HT-29 (cell line): Measurements from ENCODE around the gene SMIM27. TPM values are rescaled to one million over a fixed set of nuclear protein-coding genes. Genes with fewer than 3 reads are reported as not detected.
"Not testable (repeated sequence)": the region's sequence is repeated elsewhere in the genome, so short reads cannot be mapped to it uniquely, and the experiment has no call there.

Experiments
- DNase-seq: peaks from one replicate; pipeline ENCODE4 v3.0.0-alpha.2; 2015; ENCODE audit warnings: low spot score
- total RNA-seq: library from RNA; depleted of rRNA; stranded (reverse); fragments of >200 nt; shearing (Covaris generic); gene quantifications from 2 replicates; pipeline ENCODE4 v1.2.3, GENCODE V29; 2014; rRNA removed

Gene SMIM27, protein sequence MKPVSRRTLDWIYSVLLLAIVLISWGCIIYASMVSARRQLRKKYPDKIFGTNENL
- total RNA-seq: 1.9 and 3.3 TPM in 2 replicates

DNA sequence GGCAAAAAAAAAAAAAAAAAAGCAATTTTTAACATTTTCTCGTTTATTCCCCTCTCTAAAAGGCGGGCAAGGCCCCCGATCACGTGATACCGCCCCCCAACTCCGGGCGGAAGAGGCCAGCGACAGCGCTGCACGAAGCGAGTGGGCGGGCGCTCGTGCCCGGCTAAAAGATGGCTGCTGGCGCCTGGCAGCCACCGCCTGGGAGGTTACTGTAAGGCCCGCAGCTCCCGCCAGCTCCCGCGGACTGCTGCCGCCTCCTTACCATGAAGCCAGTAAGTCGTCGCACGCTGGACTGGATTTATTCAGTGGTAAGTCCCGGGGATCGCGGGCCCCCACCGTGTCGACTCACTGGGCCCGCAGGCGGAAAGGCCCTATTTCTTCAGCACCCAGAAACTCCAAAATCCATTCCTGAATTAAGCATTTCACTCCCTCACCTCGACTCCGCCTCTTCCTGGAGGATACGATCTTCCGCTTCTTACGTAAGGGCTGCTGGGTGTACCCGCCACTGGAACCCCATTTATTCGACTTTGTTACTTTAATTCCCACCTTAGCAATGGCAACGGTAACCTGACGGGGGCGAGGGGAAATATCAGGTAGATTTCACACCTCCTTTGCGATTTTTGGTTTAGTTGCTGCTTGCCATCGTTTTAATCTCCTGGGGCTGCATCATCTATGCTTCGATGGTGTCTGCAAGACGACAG, at the start of gene SMIM27, which contains the start of gene TOPORS:
TSS of gene SMIM27 (plus strand) at position 156 of the 701 bp plus-strand sequence. CDS start at position 264, 108 bp downstream.
TSS of gene TOPORS (minus strand) at position 415 of the 701 bp plus-strand sequence. CDS start at position 265, 150 bp downstream.
- DNase-seq: peak; percentile 87

- no peak for DNase-seq
These were observed 49.7 kb upstream of the SMIM27 start for GRCh38 chr9:32502464-32502863.

GRCh38 chr9:32503008-32503407, 49.1 kb upstream of the SMIM27 start:
- no peak for DNase-seq

- no peak for DNase-seq
These were observed 43.4 kb upstream of the SMIM27 start for GRCh38 chr9:32508728-32509127.

- DNase-seq: no peak
These were observed 35.9 kb upstream of the SMIM27 start for GRCh38 chr9:32516241-32516640.

DNA sequence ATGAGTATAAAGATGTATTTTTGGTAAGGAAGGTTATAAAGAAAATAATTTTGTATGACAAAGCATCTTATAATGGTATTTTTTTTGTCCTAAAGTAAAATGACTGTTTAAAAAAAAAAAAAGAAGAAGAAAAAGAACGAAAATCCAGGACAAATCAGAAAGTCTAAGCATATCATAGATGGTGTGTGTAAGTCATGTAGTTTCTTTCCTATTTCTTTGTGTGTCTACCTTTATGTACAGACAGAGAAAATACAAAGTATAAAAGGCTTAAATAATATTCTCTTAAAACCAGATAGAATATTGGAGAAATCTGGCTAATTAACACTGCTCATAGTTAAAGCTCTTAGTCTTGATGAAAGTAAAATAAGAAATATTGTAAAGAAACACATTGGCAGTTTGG, 33.9 kb upstream of the SMIM27 start:
- DNase-seq: no peak

DNA sequence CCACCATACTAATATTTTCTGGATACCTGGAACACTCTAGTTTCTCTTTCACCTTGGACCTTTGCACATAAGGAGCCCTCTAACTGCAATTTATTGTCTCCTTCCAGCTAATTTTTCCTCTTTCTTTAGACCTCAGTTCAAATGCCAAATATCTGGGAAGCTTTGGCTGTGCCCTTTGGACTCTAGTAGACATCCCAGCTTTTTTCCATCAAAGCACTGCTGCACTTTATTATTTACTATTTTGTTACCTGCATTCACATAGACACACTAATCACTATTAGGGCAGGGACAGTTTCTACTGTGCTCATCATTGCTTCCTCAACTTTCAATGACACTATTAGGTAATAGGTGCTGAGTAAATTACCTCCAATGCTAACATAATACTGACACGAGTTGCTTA, 28.2 kb upstream of the SMIM27 start:
- no peak for DNase-seq

DNA sequence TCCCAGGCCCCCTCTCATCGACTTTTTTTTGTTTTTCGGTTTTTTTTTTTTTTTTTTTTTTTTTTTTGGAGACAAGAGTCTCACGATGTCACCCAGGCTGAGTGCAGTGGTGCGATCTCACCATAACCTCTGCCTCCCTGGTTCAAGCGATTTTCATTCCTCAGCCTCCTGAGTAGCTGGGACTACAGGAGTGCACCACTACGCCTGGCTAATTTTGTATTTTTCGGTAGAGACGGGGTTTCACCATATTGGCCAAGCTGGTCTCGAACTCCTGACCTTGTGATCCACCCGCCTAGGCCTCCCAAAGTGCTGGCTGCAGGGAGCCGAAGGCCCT, 27.6 kb upstream of the SMIM27 start:
- DNase-seq: not testable (repeated sequence)

DNA sequence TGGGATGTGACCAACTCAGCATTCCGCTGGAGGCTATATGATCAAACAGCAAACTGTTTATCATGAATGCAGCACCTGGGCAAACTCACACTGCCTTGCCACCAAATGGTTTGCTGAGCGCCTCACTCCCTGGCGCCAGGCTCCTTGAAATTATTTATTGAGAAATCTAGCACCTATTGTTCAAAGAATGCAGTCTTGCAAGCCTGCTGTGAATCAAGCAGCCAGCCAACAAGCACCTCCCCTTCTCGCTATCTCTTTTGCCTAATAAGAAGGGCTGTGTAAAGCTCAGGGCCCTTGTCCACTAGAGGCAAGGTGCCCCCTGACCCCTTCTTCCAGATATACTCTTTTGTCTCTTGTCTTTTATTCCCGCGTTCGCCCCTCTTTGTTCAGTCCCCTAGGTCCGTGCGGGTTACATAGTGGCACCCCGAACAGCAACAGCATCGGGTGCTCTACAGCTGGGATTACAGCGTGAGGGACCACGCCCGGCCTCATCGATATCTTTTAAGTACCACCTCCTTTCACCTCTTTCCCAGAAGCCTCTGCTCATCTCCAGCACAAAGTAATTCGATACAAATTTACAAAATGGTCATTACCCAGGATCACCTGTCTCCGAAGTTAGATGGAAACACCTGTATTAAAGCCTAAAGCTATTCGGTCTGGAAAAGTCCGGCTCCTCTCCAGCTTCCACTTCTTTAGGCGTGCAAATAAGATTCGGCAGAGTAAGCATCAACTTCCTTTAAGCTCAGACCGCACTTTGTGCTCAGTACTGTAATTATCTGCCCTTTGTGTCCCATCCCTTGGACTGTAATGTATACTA, 27.0 kb upstream of the SMIM27 start:
- peak; percentile 56 for DNase-seq

GRCh38 chr9:32525709-32526030, 26.5 kb upstream of the SMIM27 start:
- DNase-seq: no peak

DNA sequence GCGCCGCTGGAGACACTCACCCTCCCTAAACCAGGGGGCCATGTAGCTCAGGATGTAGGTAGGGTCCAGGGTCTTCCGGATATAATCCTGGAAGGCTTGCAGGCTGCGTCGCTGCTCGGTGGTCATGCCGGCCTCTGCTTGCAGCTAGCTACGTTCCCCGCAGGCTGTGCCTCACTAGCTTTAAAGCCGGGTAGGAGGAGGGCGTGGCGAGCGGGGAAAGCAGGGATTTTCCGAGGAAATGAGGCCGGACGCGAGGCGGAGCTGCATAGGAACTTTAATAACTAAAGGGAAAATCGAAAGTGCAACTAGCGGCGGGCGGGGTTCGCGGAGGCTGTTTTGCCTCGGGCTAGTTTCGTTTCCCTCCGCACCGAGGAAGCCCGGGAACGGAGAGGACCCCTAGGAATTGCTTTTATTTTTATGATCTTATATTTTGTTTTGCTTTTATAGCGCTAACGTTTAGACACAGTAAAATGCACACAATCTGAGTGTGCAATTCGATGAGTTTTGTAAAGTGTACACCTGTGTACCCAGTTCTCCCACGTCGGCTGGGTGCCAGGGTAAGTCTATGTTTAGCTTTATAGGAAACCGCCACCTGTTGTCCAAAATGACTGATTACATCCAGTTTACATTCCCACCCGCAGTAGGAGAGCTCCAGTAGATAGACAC, 26.0 kb upstream of the SMIM27 start, which contains the start of gene RIGI:
TSS of gene RIGI (minus strand) at position 156 of the 666 bp plus-strand sequence. CDS start at position 126, 30 bp downstream.
- peak; percentile 92 for DNase-seq

GRCh38 chr9:32526707-32527048, 25.4 kb upstream of the SMIM27 start:
- no peak for DNase-seq

- no peak for DNase-seq
These were observed 18.8 kb upstream of the SMIM27 start for GRCh38 chr9:32533336-32533735.

GRCh38 chr9:32533816-32534215, 18.3 kb upstream of the SMIM27 start:
- no peak for DNase-seq

DNA sequence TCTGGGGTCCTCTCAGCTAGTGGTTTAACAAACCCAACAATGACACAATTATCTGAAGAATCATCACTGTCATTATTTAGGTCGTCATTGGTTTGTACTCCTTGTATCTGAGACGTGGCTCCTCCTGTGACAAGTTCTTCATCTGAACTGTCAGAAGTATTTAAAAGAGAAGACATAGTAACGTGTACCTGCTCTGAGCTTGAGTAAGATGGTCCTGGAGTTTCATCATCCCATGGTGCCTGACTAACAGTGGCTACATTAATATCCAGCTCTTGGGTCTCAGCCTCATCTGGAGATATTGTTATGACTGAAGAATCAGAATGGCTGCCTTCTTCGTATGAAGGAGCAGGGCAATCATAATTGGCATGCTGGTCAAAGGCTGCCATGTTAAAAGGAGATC, 9.1 kb upstream of the SMIM27 start:
- no peak for DNase-seq

DNA sequence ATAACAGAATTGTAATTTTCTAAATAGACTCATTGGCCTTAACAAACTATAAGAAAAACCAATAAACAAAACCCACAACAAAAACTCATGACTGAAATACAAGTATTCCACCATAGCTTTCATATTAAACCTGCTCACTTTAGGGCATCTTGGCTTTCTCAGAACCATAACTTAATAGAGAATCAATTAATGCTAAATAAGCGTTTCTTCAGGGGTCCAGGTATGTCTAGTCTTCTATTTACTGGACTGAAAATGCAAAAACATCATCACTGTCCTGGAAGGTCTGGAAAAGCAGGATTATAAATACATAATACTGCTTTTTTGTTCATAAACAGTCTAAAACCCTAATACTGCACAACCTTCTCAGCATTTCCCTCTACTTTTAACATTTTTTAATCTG, 6.2 kb upstream of the SMIM27 start:
- no peak for DNase-seq

- DNase-seq: not testable (repeated sequence)
These were observed 3.9 kb upstream of the SMIM27 start for GRCh38 chr9:32548213-32548612.

DNA sequence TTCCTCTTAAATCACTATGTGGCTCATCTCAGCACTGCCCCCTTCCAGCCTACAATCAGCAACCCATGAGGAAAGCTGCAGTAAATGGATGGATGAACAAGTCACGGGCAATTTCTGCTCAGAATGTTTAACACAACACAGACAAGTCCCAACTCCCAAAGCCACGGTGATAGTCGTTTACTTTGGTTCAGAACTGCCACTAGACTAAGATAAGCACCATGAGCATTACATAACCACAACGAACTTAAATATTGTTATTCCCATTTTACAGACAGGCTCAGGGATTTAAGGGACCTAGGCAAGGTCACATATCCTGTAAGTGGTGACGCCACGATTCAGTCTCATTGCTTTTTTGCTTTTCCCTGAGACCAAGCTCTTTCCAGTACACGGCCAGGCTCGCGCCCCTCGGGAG, 2.0 kb upstream of the SMIM27 start:
- DNase-seq: peak; percentile 28

DNA sequence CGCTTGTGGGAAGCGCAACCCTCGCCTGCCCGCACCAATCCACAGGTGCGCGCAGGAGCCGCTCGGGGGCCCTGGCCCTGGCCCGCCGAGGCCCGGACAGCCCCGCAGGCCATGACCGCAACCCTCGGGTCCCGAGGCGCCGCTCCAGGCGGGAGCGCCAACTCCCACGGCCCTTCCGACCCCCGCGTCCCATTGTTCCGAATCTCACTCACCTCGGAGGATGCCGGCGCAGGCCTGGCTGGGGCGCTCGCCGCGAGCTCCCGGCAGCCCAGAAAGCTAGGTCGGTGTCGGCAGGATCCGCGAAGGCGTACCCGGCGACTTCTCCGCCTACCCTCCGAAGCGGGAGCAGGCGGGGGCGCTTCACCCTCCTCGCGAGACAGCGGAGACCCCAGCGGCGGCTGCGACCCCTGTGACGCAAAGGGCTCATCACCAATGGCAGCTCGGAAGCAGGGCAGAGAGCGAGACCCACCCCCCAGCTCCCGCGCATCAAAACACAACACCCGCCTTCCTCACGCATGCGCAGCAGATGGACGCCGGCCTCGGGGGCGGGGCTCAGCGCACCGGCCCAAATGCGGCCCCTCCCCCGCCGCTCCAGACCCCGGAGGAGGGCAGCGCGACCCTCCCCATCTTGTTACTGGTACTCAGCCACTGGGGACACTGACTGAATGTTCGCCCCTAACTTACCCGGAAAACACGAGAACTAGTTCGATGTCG, 1.4 kb upstream of the SMIM27 start:
- peak; percentile 86 for DNase-seq

DNA sequence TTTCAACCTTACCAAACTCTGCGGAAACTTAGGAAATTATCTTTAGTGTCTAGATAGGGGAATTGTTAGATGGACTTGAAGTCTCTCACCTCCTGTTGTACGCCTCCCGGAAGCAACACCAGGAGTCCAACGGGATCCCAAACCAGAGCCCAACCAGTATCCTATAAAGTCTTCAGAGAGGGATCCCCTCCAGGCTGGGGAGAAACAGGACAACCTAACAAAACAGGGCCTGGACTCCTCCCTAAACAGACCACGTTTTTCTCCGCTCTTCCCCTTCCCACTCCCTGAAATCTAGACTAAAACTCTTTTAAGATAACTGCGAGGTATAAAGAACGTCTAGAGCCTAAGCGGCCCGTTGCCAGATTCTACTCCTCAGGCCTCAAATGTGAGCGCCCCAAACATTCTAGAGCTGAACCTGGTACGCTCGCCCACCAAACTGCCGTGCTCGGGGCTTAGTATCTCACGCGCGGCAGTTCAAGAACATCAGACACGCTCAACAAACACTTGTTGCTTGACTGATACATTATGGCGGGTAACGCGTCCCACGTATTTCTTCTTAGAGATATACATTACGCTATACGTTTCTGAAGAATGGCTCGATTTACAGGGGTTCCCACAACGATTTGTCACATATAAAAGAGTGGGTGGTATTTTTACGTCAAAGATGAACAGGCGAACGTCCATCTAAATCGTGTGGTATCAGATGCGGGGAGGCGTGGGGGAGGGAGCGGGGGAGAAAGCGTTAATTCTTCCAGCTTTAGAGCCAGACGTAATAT, 663 bp upstream of the SMIM27 start:
- no peak for DNase-seq

DNA sequence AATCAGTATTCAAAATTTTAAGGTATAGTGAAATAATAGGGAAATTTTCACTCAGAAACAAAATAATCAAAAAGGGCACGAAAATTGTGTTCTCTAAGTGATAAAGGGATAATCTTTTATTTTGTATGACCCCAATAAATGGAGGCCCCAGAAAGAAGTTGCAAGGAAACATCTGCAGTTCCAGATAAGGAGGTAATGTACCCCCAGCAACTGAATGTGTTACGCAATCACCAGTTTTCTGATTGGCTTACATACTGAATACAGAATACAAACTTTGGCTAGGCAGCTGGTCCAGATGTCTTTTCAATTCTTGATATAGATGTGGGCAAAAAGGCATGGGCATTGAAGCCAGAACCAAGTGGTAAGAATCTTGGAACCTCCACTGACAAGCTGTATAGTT, 2.0 kb downstream of the SMIM27 start:
- DNase-seq: no peak
